COLO668 (cell line): ENCODE results near the gene THAP8.
"Not testable (repeated sequence)": the region's sequence is repeated elsewhere in the genome, so short reads cannot be mapped to it uniquely, and the experiment has no call there.

Experiments used
- DNase-seq: peaks from one replicate; lab custom pipeline; 2025; ENCODE audit not compliant: unreplicated experiment; lab: John Stamatoyannopoulos, UW

The THAP8 gene

DNA sequence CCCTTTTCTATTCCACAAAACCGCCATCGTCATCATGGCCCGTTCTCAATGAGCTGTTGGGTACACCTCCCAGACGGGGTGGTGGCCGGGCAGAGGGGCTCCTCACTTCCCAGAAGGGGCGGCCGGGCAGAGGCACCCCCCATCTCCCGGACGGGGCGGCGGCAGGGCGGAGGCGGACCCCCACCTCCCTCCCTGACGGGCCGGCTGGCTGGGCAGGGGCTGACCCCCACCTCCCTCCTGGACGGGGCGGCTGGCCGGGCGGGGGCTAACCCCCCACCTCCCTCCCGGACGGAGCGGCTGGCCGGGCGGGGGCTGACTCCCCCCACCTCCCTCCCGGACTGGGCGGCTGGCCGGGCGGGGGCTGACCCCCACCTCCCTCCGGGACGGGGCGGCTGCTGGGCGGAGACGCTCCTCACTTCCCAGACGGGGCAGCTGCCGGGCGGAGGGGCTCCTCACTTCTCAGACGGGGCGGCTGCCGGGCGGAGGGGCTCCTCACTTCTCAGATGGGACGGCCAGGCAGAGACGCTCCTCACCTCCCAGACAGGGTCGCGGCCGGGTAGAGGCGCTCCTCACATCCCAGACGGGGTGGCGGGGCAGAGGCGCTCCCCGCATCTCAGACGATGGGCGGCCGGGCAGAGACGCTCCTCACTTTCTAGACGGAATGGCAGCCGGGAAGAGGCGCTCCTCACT lies 14.9 kb upstream of the THAP8 start:
- DNase-seq: not testable (repeated sequence)

DNA sequence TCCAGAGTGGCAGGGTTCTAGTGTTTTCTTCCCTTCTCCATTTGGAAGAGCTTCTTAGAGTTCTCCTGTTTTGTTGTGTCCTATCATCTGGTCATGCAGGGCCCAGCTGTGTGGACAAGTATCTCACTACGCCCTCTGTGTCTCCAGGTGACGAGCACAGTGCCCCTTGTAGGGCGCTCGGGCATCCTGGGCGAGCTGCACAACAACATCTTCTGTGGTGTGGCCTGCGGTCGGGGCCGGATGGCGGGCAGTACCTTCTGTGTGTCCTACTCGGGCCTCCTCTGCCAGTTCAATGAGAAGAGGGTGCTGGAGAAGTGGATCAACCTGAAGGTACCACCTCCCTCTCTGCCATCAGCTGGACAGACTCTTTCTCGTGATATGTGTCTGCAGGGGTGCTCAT lies 13.6 kb upstream of the THAP8 start:
- no peak for DNase-seq

DNA sequence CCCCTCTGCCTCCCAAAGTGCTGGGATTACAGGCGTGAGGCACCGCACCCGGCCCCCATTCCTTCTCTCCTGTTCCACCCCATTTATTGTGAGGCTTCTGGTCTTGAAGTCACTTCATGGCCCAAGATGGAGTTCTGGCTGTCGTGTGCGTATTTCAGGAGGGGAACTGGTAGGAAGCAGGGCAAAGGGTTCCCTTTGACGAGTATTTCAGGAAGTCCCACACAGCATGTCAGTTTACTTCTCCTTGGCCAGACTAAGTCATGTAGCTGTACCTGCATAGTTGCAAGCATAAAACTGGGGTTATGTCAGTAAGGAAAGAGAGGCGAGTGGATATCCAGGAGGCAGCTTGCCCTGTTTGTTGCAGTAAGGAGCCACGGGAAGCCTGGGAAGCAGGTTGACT lies 10.7 kb upstream of the THAP8 start:
- no peak for DNase-seq

DNA sequence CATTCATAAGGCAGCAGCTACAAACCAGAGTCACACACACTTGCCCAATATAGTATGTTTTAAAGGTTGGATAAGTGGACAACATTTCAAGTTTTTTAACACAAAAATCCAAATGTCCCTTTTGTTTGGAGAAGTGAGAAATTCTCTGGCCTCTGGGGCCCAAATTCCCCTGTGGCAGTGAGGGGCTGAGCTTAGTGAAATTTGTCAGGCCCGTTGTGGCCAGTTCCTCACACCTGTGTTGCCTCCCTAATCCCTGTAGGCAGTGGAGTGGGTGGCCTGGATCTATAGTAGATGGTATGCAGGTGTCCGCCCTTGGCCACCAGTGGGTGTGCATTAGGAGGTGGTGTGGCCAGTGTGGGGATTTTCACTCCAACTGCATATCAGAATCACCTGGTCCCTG lies 7.3 kb upstream of the THAP8 start:
- DNase-seq: no peak

DNA sequence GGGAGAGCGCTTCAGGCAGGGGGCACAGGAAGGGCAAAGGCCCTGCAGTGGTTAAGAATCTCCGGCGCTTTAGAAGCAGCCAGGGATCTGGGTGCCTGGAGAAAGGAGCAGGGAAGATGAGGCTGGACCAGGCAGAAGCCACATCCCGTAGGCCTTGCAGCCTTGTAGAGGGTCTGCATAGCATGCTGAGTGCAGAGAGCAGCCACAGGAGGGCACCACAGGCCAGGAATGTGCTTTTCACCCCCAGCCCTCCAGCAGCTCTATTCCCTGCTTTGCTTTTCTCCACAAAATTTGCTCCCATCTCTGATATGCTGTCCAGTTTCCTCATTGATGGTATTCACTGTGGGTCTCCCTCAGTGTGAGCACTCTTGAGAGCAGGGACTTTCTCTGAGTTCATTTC lies 6.3 kb upstream of the THAP8 start:
- DNase-seq: peak; percentile 21

DNA sequence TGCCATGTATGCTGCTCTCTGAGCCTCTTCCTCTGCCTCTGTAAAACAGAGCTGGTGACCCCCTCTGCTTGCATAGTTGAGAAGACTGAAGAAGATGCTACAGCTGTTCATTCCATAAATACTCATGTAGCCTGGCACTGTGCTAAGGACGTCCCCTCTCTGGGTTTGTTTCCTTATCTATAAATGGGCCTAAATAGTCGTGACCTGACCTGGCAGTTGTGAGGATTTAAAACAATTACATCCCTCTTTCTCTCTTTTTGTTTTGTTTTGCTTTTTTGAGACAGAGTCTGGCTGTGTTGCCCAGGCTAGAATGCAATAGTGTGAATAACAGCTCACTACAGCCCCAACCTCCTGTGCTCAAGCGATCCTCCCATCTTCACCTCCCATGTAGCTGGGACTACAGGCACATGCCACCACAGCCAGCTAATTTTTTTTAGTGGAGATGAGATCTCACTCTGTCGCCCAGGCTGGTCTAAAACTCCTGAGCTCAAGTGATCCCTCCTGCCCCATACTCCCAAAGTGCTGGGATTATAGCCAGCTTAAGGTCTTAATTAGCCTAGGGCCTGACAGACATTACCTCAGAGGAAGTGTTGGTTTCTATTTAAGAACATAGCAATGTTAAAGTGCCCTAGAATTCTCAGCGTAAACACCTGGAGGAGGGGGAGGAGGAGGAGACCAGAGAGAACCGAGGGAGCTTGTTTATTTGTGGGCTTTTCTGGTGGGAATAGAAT lies 5.3 kb upstream of the THAP8 start:
- DNase-seq: no peak

DNA sequence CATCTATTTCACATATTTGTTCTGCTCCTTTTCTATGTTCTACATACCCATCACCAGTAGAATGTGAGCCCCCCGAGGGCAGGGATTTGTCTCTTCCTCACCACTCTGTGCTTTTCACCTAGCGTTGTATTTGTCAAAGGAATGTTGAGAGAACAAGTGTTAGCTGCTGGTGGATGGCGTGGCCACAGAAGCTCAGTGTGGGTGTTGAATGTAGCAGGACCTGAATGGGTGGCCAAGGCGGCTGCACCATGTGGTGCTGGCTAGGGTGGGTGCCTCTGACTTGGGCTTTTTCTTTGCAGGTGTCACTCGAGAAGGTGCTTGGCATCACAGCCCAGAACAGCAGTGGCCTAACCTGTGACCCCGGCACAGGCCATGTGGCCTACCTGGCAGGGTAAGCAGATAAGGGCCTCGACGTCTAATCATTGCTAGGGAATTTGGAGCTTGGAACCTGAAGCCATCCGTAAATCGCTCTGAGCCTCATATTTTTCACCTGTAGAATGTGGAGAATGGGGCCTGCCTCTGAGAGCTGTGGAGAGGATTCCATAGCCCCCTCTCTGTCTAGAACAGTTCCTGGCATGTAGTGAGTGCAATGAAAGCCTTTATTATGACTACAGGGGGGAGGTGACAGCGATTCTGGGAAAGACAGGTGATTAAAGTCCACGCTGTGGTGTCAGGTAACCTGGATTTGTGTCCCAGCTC lies 4.5 kb upstream of the THAP8 start:
- DNase-seq: peak; percentile 44

DNA sequence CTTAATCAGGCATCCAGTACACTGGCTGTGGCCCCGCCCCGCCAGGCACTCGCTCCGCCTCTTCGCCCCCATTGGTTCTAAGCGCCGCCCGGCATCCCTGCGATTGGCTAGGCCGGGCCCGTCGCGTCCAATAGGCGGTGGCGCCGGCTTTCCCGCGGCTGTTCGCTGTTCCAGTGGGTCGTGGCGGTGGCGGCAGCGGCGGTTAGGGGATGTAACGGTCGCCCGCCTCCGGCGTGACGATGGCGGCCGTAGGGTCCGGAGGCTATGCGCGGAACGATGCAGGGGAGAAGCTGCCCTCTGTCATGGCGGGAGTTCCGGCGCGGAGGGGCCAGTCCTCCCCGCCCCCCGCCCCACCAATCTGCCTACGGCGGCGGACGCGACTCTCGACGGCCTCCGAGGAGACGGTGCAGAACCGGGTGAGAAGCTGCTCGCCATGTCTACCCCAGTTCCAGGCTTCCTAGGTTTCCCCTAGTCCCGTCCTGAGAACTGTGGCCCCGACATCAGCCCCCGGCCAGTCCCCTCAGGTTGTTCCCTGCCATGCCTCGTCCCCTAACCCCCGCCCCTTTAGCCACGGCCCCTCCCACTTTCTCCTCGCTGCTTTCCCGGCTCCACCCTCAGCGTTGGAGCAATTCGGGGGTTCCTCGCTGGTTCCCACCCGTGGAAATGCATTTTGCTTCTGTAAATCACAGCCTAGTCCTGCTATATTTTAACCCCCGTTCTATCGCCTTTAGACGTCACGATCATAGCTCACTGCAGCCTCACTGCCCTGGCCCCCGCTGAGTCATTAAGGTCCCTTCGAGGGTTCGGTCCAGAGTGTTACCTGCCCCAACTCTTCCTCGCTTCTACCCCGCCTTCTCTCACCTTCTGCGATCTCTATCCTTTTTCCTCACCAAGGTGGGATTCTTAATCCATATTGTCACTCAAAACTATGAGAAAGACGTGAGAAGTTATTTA lies 925 bp upstream of the THAP8 start, which contains the start of gene WDR62:
TSS of gene WDR62 (plus strand) at position 165 of the 954 bp plus-strand sequence. CDS start at position 240, 75 bp downstream.
- peak; percentile 96 for DNase-seq

DNA sequence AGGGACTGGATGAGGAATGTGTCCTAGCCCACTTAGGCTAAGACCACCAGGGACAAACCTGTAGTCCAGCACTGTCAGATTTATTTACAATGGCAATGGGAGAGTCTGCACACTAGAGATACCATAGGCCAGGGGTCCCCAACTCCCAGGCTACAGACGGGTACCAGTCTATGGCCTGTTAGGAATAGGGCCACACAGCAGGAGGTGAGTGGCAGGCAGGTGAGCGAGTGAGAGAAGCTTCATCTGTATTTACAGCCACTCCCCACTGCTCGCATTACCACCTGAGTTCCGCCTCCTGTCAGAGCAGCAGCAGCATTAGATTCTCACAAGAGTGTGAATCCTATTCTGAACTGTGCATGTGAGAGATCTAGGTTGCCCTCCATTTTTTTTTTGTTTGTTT lies 2.4 kb downstream of the THAP8 start:
- peak; percentile 37 for DNase-seq

DNA sequence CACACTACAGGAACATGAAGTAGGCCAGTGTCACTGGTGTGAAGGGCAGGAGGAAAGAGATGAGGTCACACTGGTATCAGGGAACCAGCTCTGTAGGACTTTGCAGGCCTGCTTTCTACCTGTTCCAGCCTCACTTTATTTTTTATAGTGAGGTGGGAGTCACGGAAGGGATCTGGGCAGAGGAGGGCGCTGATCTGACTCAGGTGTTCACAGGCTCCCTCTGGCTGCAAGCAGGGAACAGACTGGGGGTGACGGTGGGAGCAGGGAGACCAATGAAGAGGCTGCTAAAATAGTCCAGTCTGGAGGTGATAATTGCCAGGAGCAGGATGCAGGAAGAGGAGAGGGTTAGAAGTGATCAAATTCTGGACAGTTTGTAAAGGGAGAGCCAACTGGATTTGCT lies 2.8 kb downstream of the THAP8 start:
- peak; percentile 18 for DNase-seq

DNA sequence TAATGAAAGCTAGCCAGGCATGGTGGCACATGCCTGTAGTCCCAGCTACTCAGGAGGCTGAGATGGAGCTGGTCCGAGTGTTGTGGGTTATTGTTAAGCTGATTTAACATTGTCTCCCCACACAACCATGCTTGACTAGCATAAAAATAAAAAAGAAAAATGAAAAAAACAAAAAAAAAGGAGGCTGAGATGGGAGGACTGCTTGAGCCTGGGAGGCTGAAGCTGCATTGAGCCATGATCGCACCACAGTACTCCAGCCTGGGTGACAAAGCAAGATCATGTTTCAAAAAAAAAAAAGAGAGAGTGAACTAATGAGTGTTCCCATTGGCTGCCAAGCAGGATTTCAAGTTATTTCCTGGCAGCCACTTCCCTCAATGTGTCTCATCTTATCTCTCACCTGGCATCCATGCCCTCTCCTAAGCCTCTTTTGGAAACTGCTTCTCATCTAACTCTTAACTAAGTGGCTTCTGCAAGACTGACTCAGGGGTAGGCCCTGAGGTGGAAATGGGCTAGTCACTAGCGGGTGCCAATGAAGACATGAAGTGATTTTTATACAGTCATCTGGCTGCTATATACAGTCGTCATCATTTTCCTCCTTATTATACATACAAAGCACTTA lies 4.9 kb downstream of the THAP8 start:
- no peak for DNase-seq

DNA sequence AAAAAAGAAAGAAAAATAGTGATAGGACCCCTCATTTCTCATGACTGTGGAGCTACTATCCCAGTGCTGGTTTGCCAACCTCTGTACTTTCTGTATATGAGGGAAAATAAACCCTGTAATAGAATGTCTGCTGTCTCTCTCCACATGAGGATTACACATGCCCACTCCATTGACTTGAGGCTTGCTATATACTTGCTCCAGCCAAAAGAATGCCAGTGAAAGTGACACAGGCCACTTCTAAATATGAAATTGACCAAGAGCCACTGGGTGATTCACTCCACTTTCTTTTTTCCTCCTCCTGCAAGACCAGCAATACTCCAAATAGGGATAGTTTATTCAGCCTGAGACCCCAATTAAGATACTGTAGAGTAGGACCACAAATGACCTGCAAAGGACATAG lies 6.2 kb downstream of the THAP8 start:
- no peak for DNase-seq

DNA sequence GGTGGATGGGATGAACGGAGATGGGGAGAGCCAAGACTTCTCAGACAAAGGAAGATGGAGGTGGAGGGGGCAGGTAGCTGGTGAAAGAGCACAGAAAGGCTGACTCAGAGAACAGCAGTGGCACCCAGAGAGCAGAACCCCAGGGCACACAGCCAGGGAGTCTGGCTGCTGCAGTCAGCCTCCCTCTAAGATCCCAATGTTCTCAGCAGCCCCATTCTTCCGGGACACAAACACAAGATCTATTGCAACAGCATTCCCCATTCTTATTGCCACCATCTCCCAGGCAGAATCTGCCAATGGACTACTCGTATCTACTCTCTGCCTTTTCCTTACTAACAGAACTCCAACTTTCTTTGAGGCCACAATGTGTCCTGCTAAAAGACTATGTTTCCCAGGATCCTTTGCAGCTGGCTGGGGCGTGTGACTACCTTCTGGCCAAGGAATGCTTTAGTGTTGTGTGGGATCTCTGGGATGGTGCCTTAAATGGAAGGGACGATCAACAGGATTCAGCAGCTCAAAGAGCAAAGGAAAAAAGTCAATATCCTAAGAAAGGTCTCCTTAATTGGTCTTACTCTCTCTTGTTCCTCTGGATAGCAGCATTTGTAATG lies 7.5 kb downstream of the THAP8 start:
- DNase-seq: no peak

DNA sequence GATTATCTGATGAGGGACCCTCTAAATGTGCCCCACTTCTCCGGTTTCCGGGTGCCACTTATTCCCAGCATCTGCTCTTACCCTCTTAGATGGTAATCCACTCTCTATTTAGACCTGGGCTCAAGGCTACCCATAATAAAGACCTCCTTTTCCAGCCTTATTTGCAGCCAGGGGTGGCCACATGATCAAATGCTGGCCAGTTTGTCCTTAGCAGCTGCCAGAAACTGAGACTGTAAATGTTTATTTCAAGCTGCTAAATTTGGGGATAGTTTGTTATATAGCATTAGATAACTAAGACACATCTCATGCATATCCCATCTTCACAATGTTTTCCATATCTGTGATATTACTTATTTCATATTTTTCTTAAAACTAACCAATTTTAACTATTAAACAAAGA lies 10.1 kb downstream of the THAP8 start:
- no peak for DNase-seq

DNA sequence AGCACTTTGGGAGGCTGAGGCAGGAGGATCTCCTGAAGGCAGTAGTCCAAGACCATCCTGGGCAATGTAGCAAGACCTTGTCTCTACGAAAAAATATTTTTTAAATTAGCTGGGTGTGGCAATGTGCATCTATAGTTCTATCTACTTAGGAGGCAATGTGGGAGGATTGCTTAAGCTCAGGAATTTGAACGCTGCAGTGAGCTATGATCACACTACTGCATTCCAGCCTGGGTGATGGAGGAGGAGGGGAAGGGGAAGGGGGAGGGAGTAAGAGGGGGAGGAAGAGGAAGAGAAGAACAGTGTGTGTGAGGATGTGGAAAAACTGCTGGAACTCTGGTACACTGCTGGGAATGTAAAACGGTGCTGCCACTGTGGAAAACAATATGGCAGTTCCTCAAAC lies 12.3 kb downstream of the THAP8 start:
- no peak for DNase-seq

DNA sequence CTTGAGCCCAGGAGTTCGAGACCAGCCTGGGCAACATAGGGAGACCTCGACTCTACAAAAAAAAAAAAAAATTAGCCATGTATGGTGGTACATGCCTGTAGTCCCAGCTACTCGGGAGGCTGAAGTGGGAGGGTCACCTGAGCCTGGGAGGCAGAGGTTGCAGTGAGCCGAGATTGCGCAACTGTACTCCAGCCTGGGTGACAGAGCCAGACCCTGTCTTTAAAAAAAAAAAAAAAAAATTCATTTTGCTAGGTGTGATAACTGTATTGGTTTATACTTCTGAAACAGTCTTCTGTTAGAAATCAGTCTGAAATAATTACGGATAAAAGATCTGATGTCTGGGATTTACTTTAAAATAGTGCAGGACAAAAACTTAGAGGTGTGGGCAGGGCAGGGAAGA lies 13.0 kb downstream of the THAP8 start:
- not testable (repeated sequence) for DNase-seq

DNA sequence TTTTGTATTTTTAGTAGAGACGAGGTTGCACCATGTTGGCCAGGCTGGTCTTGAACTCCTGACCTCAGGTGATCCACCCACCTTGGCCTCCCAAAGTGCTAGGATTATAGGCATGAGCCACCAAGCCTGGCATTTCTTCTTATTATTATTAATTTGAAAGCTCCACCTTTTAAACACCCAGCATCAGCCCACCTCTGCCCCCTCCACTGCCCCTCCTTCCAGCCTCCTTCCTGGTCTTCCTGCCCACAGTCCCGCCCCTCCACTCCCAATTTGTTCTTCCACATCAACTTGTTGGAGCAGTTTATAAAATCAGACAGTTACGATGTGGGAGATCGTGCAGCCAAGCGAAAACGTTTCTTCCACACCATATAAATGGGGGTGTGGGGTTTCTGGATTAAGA lies 13.6 kb downstream of the THAP8 start:
- no peak for DNase-seq

DNA sequence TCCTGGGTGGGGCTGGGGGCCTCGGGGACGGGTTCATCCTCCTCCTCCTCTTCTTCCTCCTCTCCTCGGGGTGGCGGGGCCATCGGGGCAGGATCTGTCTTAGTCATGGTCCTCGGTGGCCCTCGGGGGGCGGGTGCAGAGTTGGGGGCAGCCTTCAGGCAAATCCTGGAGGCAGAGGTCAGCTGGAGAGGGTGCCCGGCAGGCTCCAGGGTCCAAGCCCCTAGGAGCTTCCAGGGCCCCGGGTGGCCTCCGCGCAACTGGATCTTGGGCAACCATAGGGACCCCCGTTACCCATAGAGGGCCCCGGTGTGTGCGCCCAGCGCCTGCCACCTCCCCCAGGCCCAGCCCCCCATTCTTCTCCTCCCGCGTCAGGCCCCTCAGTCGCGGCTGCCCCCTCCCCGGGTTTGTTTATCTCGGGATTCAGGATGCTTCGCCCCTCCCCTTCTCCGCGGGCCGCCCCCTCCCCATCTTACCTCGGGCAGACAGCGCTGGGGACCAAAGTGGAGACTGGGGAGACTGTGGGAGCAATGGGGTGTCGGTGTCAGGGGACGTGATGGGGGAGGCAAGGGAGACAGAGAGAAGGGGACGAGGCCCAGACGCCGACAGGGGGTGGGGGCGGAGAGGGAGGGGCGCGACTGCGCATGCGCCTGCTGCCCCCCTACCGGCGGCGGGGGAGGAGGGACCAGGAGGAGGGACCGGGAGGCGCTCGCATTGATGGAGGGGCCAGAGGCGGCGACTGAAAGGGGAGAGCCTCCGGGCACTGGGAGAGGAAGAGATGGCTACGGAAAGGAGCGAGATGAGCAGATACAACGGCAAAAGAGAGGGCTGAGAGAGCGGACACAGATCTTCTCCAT lies 21.6 kb downstream of the THAP8 start, which contains the start of gene CLIP3:
TSS of gene CLIP3 (minus strand) at position 623 of the 854 bp plus-strand sequence. CDS start at position 107, 516 bp downstream.
- DNase-seq: peak; percentile 2

DNA sequence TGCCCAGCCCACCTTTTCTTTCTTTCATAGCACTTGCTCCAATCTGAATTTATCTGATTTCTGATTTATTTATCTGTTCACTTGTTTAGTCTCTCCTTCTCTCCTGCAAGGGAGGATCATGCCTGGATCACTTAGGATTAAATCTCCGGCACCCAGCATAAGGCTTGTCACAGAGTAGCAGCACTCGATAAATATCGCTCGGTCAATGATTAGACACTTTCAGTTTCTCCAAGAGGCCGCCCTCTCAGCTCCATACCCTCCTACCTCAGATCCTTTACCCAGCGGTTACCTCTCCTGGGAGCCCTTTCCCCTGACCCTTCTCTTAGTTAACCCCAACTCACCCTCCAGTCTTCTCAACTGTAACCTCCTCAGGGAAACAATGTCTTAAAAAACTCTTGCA lies 22.8 kb downstream of the THAP8 start:
- no peak for DNase-seq
